WTC11 (cell line): ENCODE results near the gene CYP4F11. TPM values are rescaled to one million over a fixed set of nuclear protein-coding genes. Genes with fewer than 3 reads are reported as not detected.
A peak's percentile ranks its signal among the peaks of the same experiment; 100 is the strongest.

Experiments used
- ATAC-seq: fragments of 200-7000 bp; cut with Tn5 transposase; 2 replicates; pipeline ENCODE4 v1.10.0; 2021; ENCODE audit warnings: mild to moderate bottlenecking, moderate library complexity
- CTCF ChIA-PET: fragments of 300-600 bp; sonication (Branson Sonifier 250); formaldehyde crosslinking; loops from one replicate; lab custom pipeline; 2021; ENCODE audit warnings: antibody characterized with exemption; lab: Charles Lee
- POLR2A ChIA-PET: fragments of 350-600 bp; sonication (Branson Sonifier 250); formaldehyde crosslinking; loops from one replicate; lab custom pipeline; 2021; ENCODE audit warnings: antibody characterized with exemption; lab: Charles Lee
- DNase-seq: peaks from one replicate; pipeline ENCODE4 v3.0.0; 2021; ENCODE audit warnings: low spot score
- H3K27ac Mint-ChIP-seq: 2 replicates; pipeline ENCODE4 v1.8.0; 2021; ENCODE audit warnings: mixed read lengths
- H3K27me3 Mint-ChIP-seq: 2 replicates; pipeline ENCODE4 v1.8.0; 2021; ENCODE audit warnings: low read depth, mild to moderate bottlenecking, moderate library complexity, mixed read lengths
- H3K36me3 Mint-ChIP-seq: 2 replicates; pipeline ENCODE4 v1.8.0; 2021; ENCODE audit warnings: mixed read lengths
- H3K4me1 Mint-ChIP-seq: 2 replicates; pipeline ENCODE4 v1.8.0; 2022; ENCODE audit warnings: mixed read lengths
- H3K4me3 Mint-ChIP-seq: 2 replicates; pipeline ENCODE4 v1.8.0; 2021; ENCODE audit warnings: mild to moderate bottlenecking, moderate library complexity, mixed read lengths
- H3K9me3 Mint-ChIP-seq: 2 replicates; pipeline ENCODE4 v1.8.0; 2021; ENCODE audit warnings: mixed read lengths
- AFF4 ChIP-seq: sonication (generic); formaldehyde crosslinking; IDR thresholded peaks from 2 replicates; pipeline ENCODE4 v1.8.1; 2023; ENCODE audit warnings: mild to moderate bottlenecking, missing genetic modification reagents, borderline replicate concordance
- AR ChIP-seq: fragments of 250-450 bp; sonication (Bioruptor Pico); IDR thresholded peaks from 2 replicates; pipeline ENCODE4 v1.9.0; 2021; ENCODE audit warnings: mild to moderate bottlenecking
- ATF2 ChIP-seq: sonication (generic); formaldehyde crosslinking; IDR thresholded peaks from 2 replicates; pipeline ENCODE4 v1.8.1; 2022; ENCODE audit warnings: low read depth, missing genetic modification reagents, borderline replicate concordance
- E2F5 ChIP-seq: sonication (generic); formaldehyde crosslinking; IDR thresholded peaks from 2 replicates; pipeline ENCODE4 v1.8.1; 2022; ENCODE audit warnings: mild to moderate bottlenecking, moderate library complexity, missing genetic modification reagents
- FOXK1 ChIP-seq: sonication (generic); formaldehyde crosslinking; IDR thresholded peaks from 2 replicates; pipeline ENCODE4 v1.8.0; 2022; ENCODE audit warnings: mild to moderate bottlenecking, moderate library complexity, missing genetic modification reagents
- HMGA2 ChIP-seq: fragments of 250-450 bp; sonication (Bioruptor Pico); IDR thresholded peaks from 2 replicates; pipeline ENCODE4 v1.4.0; 2021; ENCODE audit warnings: mild to moderate bottlenecking, moderate library complexity
- NFE2L1 ChIP-seq: sonication (generic); formaldehyde crosslinking; IDR thresholded peaks from 2 replicates; pipeline ENCODE4 v1.8.1; 2023; ENCODE audit warnings: missing genetic modification reagents
- NR3C1 ChIP-seq: sonication (generic); formaldehyde crosslinking; conservative IDR thresholded peaks from 2 replicates; pipeline ENCODE4 v1.8.1; 2023; ENCODE audit warnings: low read depth, mild to moderate bottlenecking, missing genetic modification reagents
- PRRX2 ChIP-seq: fragments of 250-450 bp; sonication (Bioruptor Pico); IDR thresholded peaks from 2 replicates; pipeline ENCODE4 v1.8.0; 2021; ENCODE audit warnings: mild to moderate bottlenecking
- SMAD4 ChIP-seq: sonication (generic); formaldehyde crosslinking; IDR thresholded peaks from 2 replicates; pipeline ENCODE4 v1.8.0; 2022; ENCODE audit warnings: mild to moderate bottlenecking, missing genetic modification reagents
- USF2 ChIP-seq: sonication (generic); formaldehyde crosslinking; IDR thresholded peaks from 2 replicates; pipeline ENCODE4 v1.8.1; 2023; ENCODE audit warnings: mild to moderate bottlenecking, missing genetic modification reagents, moderate library complexity
- ZBTB43 ChIP-seq: sonication (generic); formaldehyde crosslinking; IDR thresholded peaks from 2 replicates; pipeline ENCODE4 v1.8.1; 2023; ENCODE audit warnings: mild to moderate bottlenecking, missing genetic modification reagents
- ZMAT4 ChIP-seq: fragments of 250-450 bp; sonication (Bioruptor Pico); IDR thresholded peaks from 2 replicates; pipeline ENCODE4 v1.9.0; 2021; ENCODE audit warnings: mild to moderate bottlenecking
- ZNF219 ChIP-seq: sonication (generic); formaldehyde crosslinking; IDR thresholded peaks from 2 replicates; pipeline ENCODE4 v1.8.0; 2023; ENCODE audit warnings: missing genetic modification reagents, mild to moderate bottlenecking, borderline replicate concordance
- ZNF263 ChIP-seq: sonication (generic); formaldehyde crosslinking; IDR thresholded peaks from 2 replicates; pipeline ENCODE4 v1.8.1; 2022; ENCODE audit warnings: low read depth, mild to moderate bottlenecking, moderate library complexity, missing genetic modification reagents
- ZNF423 ChIP-seq: fragments of 250-450 bp; sonication (Bioruptor Pico); IDR thresholded peaks from 2 replicates; pipeline ENCODE4 v2.1.2; 2022; ENCODE audit warnings: mild to moderate bottlenecking, moderate library complexity
- ZNF512 ChIP-seq: sonication (generic); formaldehyde crosslinking; IDR thresholded peaks from 2 replicates; pipeline ENCODE4 v1.8.1; 2022; ENCODE audit warnings: missing genetic modification reagents, borderline replicate concordance
- total RNA-seq: library from RNA; stranded (reverse); gene quantifications from 3 replicates; pipeline ENCODE4 v1.2.3, GENCODE V29; 2021

Gene CYP4F11
- total RNA-seq, 1 experiment from 2014 or later: not detected

- Mint-ChIP-seq H3K36me3 (peaks cover 39% of the 10 kb centered on the region), H3K27me3 (peaks cover 44% of the 10 kb centered on the region), H3K9me3 (peaks cover 81% of the 10 kb centered on the region), H3K4me1 (no peaks in the 10 kb centered on the region), H3K27ac (no peak overlapping the region), H3K4me3 (no peak overlapping the region)
- POLR2A ChIA-PET: no interaction called here
- TF ChIP-seq NFE2L1 (CRISPR knock-in tag) (no peak), AFF4 (CRISPR knock-in tag) (no peak), ZMAT4 (CRISPR knock-in tag) (no peak), ZNF423 (CRISPR knock-in tag) (no peak)
- CTCF ChIA-PET: no interaction called here
- DNase-seq (no peak), ATAC-seq (no peak)
These were observed 12.3 kb downstream of the CYP4F11 start for GRCh38 chr19:15922021-15922420.

- no peak for TF ChIP-seq ATF2
- no peak for TF ChIP-seq ZNF512 (CRISPR knock-in tag)
- TF ChIP-seq HMGA2 (CRISPR knock-in tag): peak; percentile 15; the same call in 1 of the 2 replicates
- no peak for TF ChIP-seq FOXK1 (CRISPR knock-in tag)
- TF ChIP-seq NR3C1 (CRISPR knock-in tag): no peak
- no peak for TF ChIP-seq ZNF263 (CRISPR knock-in tag)
- TF ChIP-seq SMAD4 (CRISPR knock-in tag): no peak
- TF ChIP-seq E2F5 (CRISPR knock-in tag): no peak
- no peak for TF ChIP-seq ZNF219 (CRISPR knock-in tag)
- TF ChIP-seq, all 79 proteins: peak for 1
- POLR2A ChIA-PET: no interaction called here
- Mint-ChIP-seq H3K36me3 (peaks cover 48% of the 10 kb centered on the region), H3K9me3 (peaks cover 86% of the 10 kb centered on the region), H3K27ac (no peak overlapping the region), H3K4me3 (no peak overlapping the region), H3K27me3 (peaks cover 45% of the 10 kb centered on the region), H3K4me1 (no peaks in the 10 kb centered on the region)
- no peak for ATAC-seq
- DNase-seq: no peak
- CTCF ChIA-PET: no interaction called here
These were observed 15.1 kb downstream of the CYP4F11 start for GRCh38 chr19:15919243-15919642.

GRCh38 chr19:15915109-15915508, 19.2 kb downstream of the CYP4F11 start:
- ChIA-PET CTCF (no interaction called here), POLR2A (no interaction called here)
- H3K9me3 Mint-ChIP-seq: peaks cover 59% of the 10 kb centered on the region
- H3K27ac Mint-ChIP-seq: no peak overlapping the region
- peaks cover 33% of the 10 kb centered on the region for H3K36me3 Mint-ChIP-seq
- peaks cover 3% of the 10 kb centered on the region; the same call in 1 of the 2 replicates for H3K4me1 Mint-ChIP-seq
- peaks cover 50% of the 10 kb centered on the region for H3K27me3 Mint-ChIP-seq
- no peak overlapping the region for H3K4me3 Mint-ChIP-seq
- ATAC-seq (no peak), DNase-seq (no peak)
- TF ChIP-seq AR (CRISPR knock-in tag) (no peak), USF2 (CRISPR knock-in tag) (no peak), ZBTB43 (CRISPR knock-in tag) (no peak), PRRX2 (CRISPR knock-in tag) (no peak)
